Gastrocnemius medialis (tissue), 4 donors: Measurements from ENCODE around the gene OR5H2. TPM values are rescaled to one million over a fixed set of nuclear protein-coding genes. Genes with fewer than 3 reads are reported as not detected.

ENCODE experiments used
- ATAC-seq, 2 donors: fragments of 150-250 bp; one replicate each; pipeline ENCODE4 v1.9.1; 2016
- DNase-seq, 2 donors: peaks; one replicate each; pipeline ENCODE4 v3.0.0-alpha.2; 2019
- H3K27ac ChIP-seq, 4 donors: fragments of 200-600 bp; sonication (generic); 1 replicate in 1 of 4; 2 replicates in 3 of 4; pipeline ENCODE4 v1.5.1; 2016 to 2018; ENCODE audit warnings: mild to moderate bottlenecking in 2 of 4, moderate library complexity in 1 of 4
- H3K27me3 ChIP-seq, 3 donors: fragments of 200-600 bp; sonication (generic) in 2 of 3; 1 replicate in 1 of 3; 2 replicates in 2 of 3; pipeline versions ENCODE4 v1.5.1 to v1.6.0; 2016 to 2019; ENCODE audit warnings: mild to moderate bottlenecking in 1 of 3, moderate library complexity in 1 of 3
- H3K36me3 ChIP-seq, 2 donors: fragments of 200-600 bp; sonication (generic) in 1 of 2; one replicate each; pipeline ENCODE4 v1.5.1; 2017 to 2018
- H3K4me1 ChIP-seq, 2 donors: fragments of 200-600 bp; sonication (generic) in 1 of 2; one replicate each; pipeline ENCODE4 v1.5.1; 2016 to 2017; ENCODE audit warnings: mild to moderate bottlenecking in 2 of 2
- H3K4me3 ChIP-seq, 4 donors: fragments of 200-600 bp; sonication (generic) in 3 of 4; 1 replicate in 1 of 4; 2 replicates in 3 of 4; pipeline ENCODE4 v1.5.1; 2016 to 2019; ENCODE audit warnings: mild to moderate bottlenecking in 2 of 4
- H3K9me3 ChIP-seq, 3 donors: fragments of 200-600 bp; sonication (generic) in 2 of 3; 1 replicate in 1 of 3; 2 replicates in 2 of 3; pipeline ENCODE4 v1.5.1; 2016 to 2019
- CTCF ChIP-seq, 5 experiments: fragments of 450-650 bp in 3 of 5; fragments of 200-600 bp in 2 of 5; sonication (generic) in 2 of 5; IDR thresholded peaks in 4 of 5; conservative IDR thresholded peaks in 1 of 5; 1 replicate in 4 of 5; 2 replicates in 1 of 5; pipeline ENCODE4 v1.5.1; 2016 to 2019; ENCODE audit warnings: antibody characterized with exemption in 5 of 5, mild to moderate bottlenecking in 3 of 5, moderate library complexity in 3 of 5
- POLR2A ChIP-seq, 2 donors: fragments of 450-650 bp; IDR thresholded peaks; one replicate each; pipeline ENCODE4 v1.6.1; 2017; ENCODE audit warnings: antibody characterized with exemption in 2 of 2, mild to moderate bottlenecking in 2 of 2, moderate library complexity in 2 of 2
- in situ Hi-C, 4 donors: fragments of 200-750 bp; cut with MboI; loops; one replicate each; pipeline versions ENCODE4 v1.15.0 to v1.8.0; 2017; ENCODE audit warnings: low sequenced_read_pairs in 4 of 4
- intact Hi-C: fragments of 100-400 bp; cut with DNase I; formaldehyde crosslinking; loops from one replicate; pipeline ENCODE4 v1.15.1; 2023; ENCODE audit warnings: low total_unique reads
- total RNA-seq, 4 donors: library from RNA; depleted of rRNA; stranded (reverse); fragments of >200 nt; gene quantifications; one replicate each; pipeline versions ENCODE4 v1.1.0 to v1.2.3, GENCODE V29; 2016

Gene OR5H2
- total RNA-seq, 4 donors from 2014 or later, result not detected

DNA sequence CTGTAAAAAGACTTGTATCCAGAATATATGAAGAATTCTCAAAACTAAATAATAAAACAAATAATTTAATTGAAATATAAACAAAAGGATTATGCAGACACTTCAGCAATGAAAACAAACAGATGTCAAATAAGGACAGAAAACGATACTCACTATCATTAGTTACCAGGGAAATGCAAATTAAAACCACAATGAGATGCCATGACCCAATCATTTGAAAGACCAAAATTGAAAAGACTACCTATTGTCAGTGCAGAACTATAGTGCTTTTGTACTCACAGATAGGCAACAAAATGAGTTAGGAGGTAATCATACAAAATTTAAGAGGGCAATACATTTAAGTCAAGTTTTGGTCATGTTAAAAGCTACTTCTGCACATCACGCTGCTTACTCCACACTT is 39.8 kb downstream of the OR5H2 start:
- Histone ChIP-seq H3K9me3 (no peaks in the 10 kb centered on the region), H3K4me3 (no peak overlapping the region), H3K36me3 (no peaks in the 10 kb centered on the region), H3K27me3 (no peaks in the 10 kb centered on the region), H3K27ac (no peak overlapping the region), H3K4me1 (no peaks in the 10 kb centered on the region)
- no peak for TF ChIP-seq POLR2A (IDR thresholded peaks at IDR 0.05)
- intact Hi-C loops (no loop called here), in situ Hi-C loops (loop anchor here in 1 of 4 donors (10.0 kb wide), 1 partner anchor 277 kb away; no protein-coding TSS in a partner anchor)
- no peak for DNase-seq
- no peak for ATAC-seq

DNA sequence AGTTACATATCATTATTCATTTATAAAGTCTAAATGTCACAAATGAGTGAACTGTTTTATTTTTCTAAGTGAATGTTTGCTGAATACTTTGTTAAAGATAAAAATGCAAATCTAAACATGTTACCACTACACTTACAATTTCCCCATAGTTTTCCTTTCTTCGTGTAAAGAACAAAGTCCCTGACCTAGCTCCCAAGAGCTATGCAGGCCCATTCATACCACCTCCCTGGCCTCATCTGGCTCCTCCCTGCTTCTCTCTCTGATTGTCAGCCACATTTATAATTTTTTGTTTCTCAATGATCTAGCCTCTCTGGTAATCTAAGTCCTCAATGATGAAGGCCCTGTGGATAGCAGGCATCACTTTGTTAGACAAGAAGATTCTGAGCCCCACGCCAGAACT is 40.4 kb downstream of the OR5H2 start:
- DNase-seq (no peak), ATAC-seq (no peak)
- Histone ChIP-seq H3K27ac (no peak overlapping the region), H3K27me3 (no peaks in the 10 kb centered on the region), H3K36me3 (no peaks in the 10 kb centered on the region), H3K4me1 (no peaks in the 10 kb centered on the region), H3K4me3 (no peak overlapping the region), H3K9me3 (no peaks in the 10 kb centered on the region)
- in situ Hi-C loops (loop anchor here in 1 of 4 donors (10.0 kb wide), 1 partner anchor 278 kb away; no protein-coding TSS in a partner anchor), intact Hi-C loops (no loop called here)
- no peak for TF ChIP-seq CTCF (IDR thresholded peaks at IDR 0.05 in 4 of 5, conservative IDR thresholded peaks at IDR 0.05 in 1 of 5)
- no peak for TF ChIP-seq POLR2A (IDR thresholded peaks at IDR 0.05)

DNA sequence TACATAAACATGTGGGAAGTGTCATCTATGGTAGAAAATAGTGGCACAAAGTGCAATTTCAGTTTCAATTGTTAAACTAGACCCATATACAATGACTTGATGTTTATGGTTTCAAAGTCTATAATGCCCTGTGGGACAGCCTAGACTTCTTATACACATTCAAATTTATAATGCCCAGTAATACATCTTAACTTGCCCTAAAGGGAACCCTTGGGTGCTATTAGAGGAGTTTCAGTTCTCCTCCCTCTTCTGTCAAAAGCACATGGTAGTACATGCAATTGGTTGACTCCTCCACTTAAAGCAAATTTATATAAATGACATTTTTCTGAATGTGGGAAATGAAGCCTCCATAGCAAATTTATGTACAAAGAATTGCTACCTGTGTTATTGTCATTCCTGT is 41.1 kb downstream of the OR5H2 start:
- in situ Hi-C loops (loop anchor here in 1 of 4 donors (10.0 kb wide), 1 partner anchor 279 kb away; no protein-coding TSS in a partner anchor), intact Hi-C loops (no loop called here)
- no peaks in the 10 kb centered on the region for H3K36me3 ChIP-seq
- no peak for DNase-seq
- H3K4me3 ChIP-seq, result no peak overlapping the region
- TF ChIP-seq POLR2A (IDR thresholded peaks at IDR 0.05) (no peak), CTCF (IDR thresholded peaks at IDR 0.05 in 4 of 5, conservative IDR thresholded peaks at IDR 0.05 in 1 of 5) (no peak)
- no peak overlapping the region for H3K27ac ChIP-seq
- no peak for ATAC-seq
- no peaks in the 10 kb centered on the region for H3K27me3 ChIP-seq
- no peaks in the 10 kb centered on the region for H3K9me3 ChIP-seq
- no peaks in the 10 kb centered on the region for H3K4me1 ChIP-seq

GRCh38 chr3:98325055-98325454 is 42.8 kb downstream of the OR5H2 start:
- Histone ChIP-seq H3K36me3 (no peaks in the 10 kb centered on the region), H3K27me3 (no peaks in the 10 kb centered on the region), H3K4me1 (no peaks in the 10 kb centered on the region), H3K4me3 (no peak overlapping the region), H3K9me3 (no peaks in the 10 kb centered on the region), H3K27ac (no peak overlapping the region)
- in situ Hi-C loops (loop anchor here (5.0 to 25.0 kb wide), 3 partner anchors 280 to 288 kb away; partner anchors contain the start of gene GABRR3 (in 2 of the 4)), intact Hi-C loops (no loop called here)
- no peak for DNase-seq
- TF ChIP-seq POLR2A (IDR thresholded peaks at IDR 0.05) (no peak), CTCF (IDR thresholded peaks at IDR 0.05 in 4 of 5, conservative IDR thresholded peaks at IDR 0.05 in 1 of 5) (no peak)
- ATAC-seq, result no peak

- TF ChIP-seq POLR2A (IDR thresholded peaks at IDR 0.05) (no peak), CTCF (IDR thresholded peaks at IDR 0.05 in 4 of 5, conservative IDR thresholded peaks at IDR 0.05 in 1 of 5) (no peak)
- Histone ChIP-seq H3K4me3 (no peak overlapping the region), H3K27me3 (no peaks in the 10 kb centered on the region), H3K9me3 (no peaks in the 10 kb centered on the region), H3K27ac (no peak overlapping the region), H3K36me3 (no peaks in the 10 kb centered on the region), H3K4me1 (no peaks in the 10 kb centered on the region)
- no peak for ATAC-seq
- in situ Hi-C loops (loop anchor here (5.0 to 25.0 kb wide), 3 partner anchors 281 to 289 kb away; partner anchors contain the start of gene GABRR3 (in 2 of the 4)), intact Hi-C loops (no loop called here)
- DNase-seq, result no peak
Measured at GRCh38 chr3:98326105-98326893, 44.0 kb downstream of the OR5H2 start.
